GM19240 (cell line): ENCODE measurements around the gene RTRAF.

Experiments
- DNase-seq: peaks from one replicate; pipeline ENCODE4 v3.0.0; 2011; ENCODE audit warnings: low spot score; ENCODE audit not compliant: insufficient read length

Gene RTRAF

DNA sequence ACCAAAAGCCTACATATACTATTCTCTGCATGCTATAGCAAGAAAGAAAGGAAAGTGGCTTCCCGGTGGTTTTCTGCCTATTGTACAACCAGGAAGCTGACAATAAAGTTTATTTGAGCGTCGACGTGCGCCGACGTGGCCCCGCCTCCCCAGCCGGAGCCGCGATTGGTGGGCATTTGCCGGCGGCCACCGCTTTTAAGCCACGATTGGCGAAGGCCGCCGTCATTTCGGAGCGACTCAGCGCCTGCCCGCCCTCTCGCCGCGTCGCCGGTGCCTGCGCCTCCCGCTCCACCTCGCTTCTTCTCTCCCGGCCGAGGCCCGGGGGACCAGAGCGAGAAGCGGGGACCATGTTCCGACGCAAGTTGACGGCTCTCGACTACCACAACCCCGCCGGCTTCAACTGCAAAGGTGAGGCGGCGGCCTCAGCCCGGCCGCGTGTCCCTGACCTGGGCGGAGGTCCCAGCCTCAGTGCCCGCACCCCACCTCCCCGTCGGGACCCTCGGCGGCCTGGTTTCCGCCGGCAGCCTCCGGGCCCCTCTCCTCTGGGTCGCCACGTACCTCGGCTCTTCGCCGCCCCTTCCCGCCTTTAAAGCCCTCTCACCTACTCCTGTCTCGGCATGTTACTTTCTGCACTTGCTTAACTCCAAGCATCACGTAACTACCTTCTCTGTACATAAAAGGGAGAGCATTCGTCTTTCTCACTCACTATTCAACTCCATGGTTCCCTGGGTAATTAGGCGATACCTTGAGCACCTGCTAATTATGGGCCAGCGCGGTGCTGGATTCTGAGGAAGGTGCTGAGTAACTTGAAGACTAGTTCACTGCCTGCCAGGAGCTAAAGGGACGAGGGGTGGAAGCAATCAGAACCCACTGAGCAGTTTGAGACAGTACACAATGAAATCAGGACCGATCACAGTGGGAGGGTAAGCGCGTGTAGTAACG is at the start of gene RTRAF:
TSS of gene RTRAF (plus strand) at position 254 of the 942 bp plus-strand sequence. CDS start at position 348, 94 bp downstream.
- peak; percentile 64 for DNase-seq

DNA sequence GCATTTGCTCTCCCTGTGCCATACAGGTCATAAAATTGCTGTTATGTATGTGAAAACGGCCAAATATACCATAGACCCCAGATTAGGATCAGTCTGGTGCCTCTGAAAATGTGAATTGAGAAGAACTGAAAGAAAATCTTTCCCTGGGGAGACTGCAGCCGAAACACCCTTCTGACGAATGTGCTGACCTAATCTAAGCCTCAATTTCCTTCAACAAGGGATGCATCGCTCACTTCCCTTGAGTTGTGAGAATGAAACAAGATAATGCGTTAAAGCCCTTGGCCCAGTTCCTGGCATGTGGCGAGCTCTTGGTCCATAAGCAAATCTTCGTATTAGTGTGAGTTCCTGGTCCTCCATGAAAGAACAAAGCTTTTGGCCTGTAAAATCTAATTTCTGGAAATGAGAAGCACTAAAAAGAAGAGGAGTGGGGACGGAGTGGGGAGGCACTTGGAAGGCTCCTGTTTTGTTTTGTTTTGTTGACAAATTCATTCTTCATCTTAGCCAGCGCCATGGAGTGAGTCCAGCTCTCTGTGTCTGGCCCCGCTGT is 49.5 kb upstream of the RTRAF start:
- DNase-seq = no peak

DNA sequence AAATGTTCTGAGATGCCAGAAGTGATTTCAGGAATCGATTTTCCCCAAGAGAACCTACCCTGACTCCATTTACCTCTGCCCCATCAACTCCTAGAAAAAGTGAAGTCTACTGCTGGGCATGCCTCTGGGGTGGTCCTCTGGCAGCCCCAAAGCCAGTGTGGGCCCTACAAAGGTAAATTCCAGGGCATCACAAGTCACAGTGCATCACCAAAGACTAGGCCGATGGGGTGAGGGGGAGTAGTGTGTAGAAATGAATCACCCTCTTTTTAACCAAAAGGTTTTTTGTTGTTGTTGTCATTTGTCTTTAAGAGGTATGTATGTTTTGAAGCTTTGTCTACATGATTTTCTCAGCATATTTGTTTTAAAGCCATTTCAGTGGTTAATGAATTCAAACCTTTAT is 46.4 kb upstream of the RTRAF start:
- DNase-seq = no peak

DNA sequence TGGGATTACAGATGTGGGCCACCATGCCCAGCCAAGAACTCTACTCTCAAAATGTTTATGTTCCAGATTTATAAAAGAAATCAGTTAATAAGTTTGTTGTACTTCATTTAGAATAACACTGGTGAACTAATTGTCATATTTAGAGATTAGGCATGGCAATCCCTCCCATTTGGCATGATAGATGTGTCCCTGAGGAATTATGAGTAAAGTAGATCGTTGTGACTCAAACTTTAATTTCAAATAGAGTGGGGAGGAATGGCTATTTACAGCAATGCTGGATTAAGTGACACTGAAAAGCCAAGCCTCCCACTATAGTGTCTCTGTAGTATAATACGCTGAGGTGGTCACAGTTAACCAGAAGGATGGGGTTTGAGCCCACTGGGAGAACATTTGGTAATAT is 39.3 kb upstream of the RTRAF start:
- DNase-seq = no peak

DNA sequence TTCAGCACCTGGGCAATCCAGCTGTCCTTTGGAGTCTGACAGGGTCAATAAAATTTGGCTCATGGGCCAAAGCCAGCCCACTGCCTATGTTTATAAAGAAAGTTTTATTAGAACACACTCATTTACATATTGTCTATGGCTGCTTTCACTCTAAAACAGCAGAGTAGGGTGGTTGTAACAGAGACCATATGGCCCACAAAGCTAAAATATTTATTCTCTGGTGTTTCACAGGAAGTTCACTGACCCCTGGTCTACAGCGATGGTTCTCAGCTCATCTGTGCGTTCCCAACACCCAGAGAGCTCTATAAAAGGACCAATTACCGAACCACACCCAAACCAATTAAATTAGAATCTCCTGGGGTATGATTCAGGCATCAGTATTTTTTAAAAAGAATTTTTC is 37.7 kb upstream of the RTRAF start:
- DNase-seq = no peak

DNA sequence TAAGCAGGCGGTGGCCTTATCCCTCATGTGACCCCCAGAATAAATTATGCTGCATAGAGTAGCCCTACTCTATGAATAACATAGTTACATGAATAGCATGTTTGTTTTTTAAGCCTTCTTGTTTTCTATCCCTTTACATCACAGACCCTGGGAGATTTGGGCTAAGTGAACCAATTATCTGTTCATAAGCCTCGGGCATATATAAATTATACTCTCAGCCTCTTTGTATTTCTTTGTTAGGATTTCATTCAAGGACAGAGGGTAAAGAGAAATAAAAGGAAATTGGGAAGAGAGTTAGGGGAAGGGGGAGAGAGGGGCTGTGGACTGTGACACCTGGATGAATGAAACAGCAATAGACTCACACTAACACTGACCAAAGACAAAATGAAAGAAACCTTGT is 35.3 kb upstream of the RTRAF start:
- DNase-seq = no peak

DNA sequence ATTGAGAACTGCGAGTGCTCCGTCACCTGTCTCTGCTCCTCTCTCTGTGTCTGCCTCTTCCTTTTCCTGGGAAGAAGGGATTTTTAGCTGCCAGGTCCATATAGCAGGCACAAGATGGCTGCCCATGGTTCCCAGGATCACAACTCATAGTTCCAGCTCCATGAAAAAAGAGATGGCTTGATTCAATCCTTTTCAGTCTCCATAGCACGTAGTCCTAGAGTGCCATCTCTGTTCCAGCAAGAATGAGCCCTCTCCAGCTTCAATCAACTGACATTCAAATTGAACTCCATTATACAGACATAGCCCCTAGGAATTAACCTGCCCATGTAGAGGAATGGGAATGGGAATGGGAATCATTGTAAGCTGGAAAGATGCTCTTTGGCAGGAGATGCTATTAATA is 34.7 kb upstream of the RTRAF start:
- DNase-seq = no peak

DNA sequence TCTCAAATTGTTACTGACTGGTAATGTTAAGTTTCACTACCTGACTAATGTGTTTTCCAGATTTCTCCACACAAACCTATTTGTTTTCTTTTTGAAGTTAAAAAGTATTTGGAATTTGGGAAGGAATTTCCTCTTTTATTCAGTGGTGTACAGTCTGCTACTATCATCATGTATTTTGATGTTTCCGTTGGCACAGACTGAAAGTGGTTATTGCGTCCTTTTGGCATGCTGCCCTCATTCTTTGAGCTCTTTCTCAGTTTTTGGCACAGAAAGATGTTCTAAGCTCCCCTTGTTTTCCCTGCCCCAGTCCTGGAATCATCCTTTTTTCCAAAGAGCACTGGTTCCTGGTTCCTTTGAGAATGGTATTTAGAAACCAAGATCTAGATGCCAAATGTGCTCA is 31.4 kb upstream of the RTRAF start:
- DNase-seq = no peak

DNA sequence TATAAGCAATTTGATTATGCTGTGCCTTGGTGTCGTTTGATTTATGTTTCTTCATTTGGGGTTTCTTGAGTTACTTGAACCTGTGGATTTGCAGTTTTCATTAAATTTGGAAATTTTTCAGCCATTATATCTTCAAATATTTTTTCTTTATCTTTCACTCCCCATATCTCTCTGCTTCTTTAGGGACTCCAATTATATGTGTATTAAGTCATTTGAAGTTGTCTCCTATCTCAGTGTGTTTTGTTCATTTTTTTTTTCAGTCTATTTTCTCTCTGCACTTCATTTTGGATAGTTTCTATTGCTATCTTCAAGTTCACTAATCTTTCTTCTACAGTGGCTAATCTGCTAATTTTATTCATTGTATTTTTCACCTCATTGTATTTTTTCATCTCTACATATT is 29.4 kb upstream of the RTRAF start:
- no peak for DNase-seq

DNA sequence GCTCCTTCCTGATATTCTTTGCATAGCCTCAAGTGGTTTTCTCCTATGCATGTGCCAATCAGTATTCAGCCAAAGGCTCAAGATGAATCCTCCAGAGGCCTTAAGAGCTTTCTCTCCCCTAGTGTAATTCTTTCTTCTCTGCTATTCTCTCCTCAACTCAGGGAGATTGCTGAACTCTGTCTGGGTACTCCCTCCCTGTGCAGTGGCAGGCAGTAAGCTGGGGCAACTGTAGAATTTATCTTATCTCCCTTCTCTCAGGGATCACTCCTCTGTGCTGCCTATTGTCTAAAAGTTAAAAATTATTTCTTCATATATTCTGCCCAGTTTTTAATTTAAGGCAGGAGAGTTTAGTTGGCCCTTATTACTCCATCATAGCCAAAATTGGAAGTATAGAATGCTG is 28.5 kb upstream of the RTRAF start:
- no peak for DNase-seq

DNA sequence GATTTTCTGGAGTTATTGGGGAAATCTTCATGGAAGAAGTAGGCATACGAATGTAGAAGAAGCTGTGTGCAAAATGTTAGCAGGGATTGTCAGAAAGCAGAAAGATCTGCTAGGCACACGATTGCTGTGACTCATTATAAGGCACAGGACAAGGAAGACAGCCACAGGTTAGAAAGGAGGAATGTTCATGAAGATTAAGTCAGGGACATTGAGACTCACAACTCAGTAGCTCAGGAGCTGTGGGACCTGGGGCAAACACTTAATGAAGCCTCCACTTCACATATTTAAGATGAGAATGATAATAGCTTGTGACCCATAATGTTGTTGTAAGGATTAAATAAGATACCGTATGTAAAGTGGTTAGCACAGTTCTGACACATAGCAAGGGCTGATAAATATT is 26.6 kb upstream of the RTRAF start:
- no peak for DNase-seq

DNA sequence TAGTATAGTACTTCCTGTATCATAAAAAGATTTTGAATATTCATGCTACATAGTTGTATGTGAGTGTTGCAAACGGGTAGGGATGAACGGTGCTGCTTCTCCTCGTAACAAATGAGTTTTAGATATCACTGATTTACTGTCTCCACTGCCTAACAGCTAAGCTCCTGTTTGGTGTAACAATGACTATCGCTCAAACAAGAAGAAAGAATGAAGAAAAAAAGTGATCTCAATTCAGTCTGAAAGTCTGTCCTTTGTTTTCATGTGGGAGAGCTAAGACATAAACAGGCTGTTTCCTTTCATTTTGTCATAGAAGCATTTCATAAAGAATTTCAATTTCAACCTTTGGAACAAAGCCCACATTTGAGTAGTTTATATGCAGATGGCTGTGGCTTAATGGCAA is 26.1 kb upstream of the RTRAF start:
- no peak for DNase-seq

DNA sequence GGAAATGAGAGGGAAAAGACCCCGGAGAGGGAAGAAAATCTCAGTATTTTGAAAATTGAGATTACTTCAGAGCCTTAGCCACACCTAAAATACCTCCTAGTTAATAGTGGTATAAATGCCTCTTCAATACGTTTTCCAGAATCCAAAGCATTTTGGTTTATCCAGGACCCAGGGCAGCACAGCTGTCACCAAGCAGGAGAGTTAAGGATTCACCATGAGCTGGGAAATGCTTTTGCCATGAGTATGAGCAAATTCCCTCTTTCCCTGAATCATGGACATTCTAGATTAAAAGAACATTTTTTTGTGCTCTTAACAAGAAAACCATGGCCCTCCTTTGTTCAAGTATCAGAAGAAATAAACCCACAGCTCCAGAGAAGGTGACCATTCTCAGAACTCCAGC is 21.8 kb upstream of the RTRAF start:
- no peak for DNase-seq

DNA sequence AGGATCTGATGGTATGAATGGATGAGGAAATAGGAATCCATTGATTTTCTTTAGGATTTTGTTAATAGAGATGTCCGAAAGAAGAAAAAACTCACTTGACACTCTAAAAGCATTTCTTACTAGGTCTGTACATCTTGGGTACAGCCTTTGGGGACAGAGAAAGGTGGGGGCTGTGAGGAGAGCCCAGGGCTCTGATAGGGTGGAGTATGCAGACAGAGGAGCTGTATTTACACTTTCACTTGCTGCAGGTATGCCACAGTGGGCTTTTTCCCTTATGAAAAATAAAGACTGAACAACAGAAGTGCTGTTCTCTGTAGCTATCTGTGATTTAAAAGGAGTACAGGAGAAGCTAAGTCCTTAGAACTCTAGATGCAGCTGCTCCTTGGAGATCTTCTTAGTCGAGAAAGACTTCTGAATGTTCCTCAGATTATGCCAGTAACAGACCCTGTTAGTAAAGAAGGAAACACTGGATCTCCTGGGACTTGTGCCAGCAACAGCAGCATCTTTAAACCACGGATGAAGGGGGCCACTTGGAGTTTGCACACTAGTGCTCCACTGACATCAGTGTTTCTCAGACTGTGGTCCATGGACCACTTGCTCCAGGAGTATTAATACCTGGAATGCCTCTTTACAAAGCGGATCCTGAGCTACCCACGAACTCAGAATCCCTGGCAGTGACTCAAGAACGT is 19.4 kb upstream of the RTRAF start:
- DNase-seq = no peak

DNA sequence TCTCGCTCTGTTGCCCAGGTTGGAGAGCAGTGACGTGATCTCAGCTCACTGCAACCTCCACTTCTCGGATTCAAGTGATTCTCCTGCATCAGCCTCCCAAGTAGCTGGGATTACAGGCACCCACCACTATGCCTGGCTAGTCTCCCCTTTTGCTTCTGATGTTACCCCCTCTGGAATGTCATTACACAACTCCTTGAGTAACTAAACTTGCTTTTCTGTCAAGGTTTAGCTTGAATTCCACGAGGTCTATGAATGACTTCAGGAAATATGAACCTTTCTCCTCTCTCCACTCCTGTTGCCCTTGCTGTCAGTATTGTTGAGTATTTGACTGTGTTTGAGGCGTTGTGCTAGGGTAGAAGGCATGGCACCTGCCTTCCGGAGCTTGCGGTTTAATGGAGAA is 16.8 kb upstream of the RTRAF start:
- no peak for DNase-seq

DNA sequence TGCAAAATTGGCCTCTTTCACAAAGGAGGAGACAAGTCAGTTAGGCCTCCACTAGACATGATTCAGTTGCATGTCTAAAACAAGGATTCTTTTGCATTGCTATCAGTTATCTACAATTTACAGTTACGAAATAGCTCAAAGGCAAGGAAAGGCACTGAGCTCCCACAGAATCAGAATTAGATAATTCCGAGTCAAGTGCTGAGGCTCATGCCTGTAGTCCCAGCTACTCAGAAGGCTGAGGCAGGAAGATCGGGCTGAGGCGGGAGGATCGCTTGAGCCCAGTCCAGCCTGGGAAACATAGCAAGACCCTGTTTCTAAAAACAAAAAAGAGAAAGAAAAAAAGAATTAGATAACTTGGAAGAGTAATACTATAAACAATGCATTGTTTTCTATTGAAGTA is 12.3 kb upstream of the RTRAF start:
- DNase-seq = no peak

DNA sequence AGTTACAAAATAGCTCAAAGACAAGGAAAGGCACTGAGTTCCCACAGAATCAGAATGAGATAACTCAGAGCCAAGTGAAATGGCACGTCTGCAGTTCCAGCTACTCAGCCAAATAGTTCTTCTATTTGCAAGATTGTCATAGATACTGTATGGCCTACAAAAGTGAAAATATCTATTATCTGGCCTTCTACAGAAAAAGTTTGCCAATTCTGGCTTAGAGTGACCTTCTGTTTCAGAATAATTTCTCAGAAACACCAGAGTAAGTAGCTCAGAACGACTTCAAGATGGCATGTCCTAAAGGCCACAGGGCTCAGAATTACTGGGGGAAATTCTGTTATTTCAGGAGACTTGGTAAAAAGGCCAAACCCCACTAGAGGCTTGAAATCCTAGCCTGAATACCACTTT is 10.7 kb upstream of the RTRAF start:
- no peak for DNase-seq

DNA sequence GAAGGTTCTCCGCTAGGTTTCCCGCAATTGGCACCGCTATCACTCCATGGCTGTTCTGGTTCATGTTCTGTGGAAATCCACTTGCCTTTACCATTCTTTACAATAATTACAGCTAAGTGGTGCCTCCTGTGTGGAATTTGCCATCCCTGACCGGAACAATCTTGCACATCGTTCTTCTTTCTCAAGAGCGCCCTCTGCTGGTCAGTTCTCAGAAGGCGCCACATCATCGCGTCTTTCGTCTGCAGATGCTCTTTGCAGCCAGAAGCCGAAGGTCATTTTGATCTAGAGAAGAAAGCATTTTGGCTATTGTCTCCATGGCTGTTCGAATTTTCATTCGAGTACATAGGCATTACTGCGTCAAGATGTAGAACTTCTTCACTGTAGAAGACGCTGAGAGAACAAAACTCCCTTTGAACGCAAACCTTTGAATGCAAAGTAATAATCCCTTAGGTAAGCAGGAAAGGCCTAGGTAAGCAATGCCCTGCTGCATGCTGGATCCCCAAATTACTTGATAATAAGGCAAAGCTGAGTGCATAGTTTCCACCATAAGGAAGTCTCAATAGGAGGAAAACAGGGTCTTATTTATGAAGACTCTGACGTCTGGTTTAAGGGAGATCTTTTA is 10.1 kb upstream of the RTRAF start:
- DNase-seq = peak; percentile 43

DNA sequence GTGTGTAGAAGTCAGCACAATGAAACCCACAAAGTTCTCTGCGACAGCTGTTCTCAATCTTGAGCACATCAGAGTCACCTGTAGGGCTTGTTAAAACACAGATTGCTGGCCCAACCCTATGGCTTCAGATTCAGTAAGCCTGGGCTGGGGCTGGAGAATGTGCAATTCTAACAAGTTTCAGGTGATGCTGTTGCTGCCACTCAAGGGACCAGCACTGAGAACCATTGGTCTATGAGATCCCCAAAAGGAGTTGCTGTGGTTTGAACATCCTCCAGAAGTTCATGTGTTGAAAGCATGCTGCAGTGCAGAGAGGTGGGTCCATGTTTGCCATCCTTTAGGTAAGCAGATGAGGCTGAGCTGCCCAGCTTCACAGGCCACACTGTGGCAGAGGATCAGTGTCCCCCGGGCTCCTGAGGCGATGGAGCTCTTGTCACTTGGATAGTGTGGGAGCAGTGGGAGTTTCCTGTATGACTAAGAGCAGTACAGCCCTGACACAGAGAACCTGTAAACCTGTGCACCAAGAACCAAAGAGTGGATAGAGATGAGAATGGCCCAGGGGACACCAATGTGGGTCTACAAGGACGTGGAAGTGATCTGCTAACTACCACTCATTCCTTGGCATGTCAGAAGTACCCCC is 8.0 kb upstream of the RTRAF start:
- no peak for DNase-seq

DNA sequence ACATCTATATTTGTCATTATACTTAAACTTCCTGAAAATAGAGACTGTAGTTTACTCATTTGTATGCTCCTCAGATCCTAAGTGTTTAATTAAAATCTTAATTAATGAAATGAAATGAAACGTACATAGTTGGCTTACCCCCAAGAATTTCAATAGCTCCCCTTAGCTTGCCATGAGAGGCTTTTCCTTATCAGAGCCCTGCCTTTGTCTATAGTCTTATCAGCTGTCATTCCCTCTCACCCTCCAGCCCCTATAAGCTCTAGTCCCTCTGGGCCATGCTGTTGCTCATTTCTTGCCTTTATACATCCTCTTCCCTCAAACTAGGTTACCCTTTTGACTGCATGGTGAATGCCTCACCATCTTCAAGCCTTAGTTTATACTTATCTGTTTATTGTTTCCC is 1.1 kb upstream of the RTRAF start:
- DNase-seq = no peak

DNA sequence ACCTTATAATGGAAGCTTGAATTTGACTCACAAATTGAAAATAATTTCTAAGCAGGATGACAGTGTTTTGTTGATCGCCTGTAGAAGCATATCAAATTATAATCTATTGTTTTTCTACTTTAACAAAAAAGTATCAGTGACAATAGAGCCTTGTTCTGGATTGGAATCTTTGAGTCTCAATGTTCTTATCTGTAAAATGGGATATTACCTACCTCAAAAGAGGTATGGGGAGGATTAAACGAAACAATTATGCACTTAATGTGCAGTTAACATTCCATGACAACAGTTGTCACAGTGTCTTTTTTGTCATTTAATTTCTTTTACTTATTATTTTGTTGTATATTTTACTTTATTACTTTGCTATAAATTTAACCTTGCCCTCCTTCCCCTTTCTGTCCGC is 1.1 kb downstream of the RTRAF start:
- DNase-seq = no peak
